Pulmonary artery endothelial cell (primary cell): Measurements from ENCODE around the gene PAWR. TPM values are rescaled to one million over a fixed set of nuclear protein-coding genes. Genes with fewer than 3 reads are reported as not detected.
"Not testable (repeated sequence)": the region's sequence is repeated elsewhere in the genome, so short reads cannot be mapped to it uniquely, and the experiment has no call there.

Experiments
- DNase-seq: peaks from one replicate; pipeline ENCODE4 v3.0.0-alpha.2; 2011; ENCODE audit warnings: low read depth, low spot score
- total RNA-seq: library from RNA; depleted of rRNA; stranded (reverse); fragments of >200 nt; gene quantifications from 2 replicates; pipeline ENCODE4 v1.2.3, GENCODE V29; 2014

Gene PAWR
- total RNA-seq, 1 donor from 2014 or later = 99.3 TPM

GRCh38 chr12:79596719-79597350, 93.9 kb downstream of the PAWR start:
- DNase-seq = no peak

- DNase-seq = no peak
These were observed 95.5 kb downstream of the PAWR start for GRCh38 chr12:79595273-79595672.

- no peak for DNase-seq
These were observed 97.9 kb downstream of the PAWR start for GRCh38 chr12:79592865-79593264.

- no peak for DNase-seq
These were observed 98.8 kb downstream of the PAWR start for GRCh38 chr12:79591988-79592387.

- DNase-seq = no peak
These were observed 100.0 kb downstream of the PAWR start for GRCh38 chr12:79590751-79591150.

GRCh38 chr12:79587368-79587767, 103.4 kb downstream of the PAWR start:
- no peak for DNase-seq

- DNase-seq = no peak
These were observed 105.6 kb downstream of the PAWR start for GRCh38 chr12:79585147-79585546.

GRCh38 chr12:79573820-79574219, 116.9 kb downstream of the PAWR start:
- no peak for DNase-seq

- DNase-seq = no peak
These were observed 121.1 kb downstream of the PAWR start for GRCh38 chr12:79569679-79570078.

GRCh38 chr12:79567175-79567563, 123.6 kb downstream of the PAWR start:
- DNase-seq = no peak

GRCh38 chr12:79566452-79567174, 124.2 kb downstream of the PAWR start:
- peak; percentile 78 for DNase-seq

GRCh38 chr12:79564727-79565350, 125.9 kb downstream of the PAWR start:
- DNase-seq = not testable (repeated sequence)

- DNase-seq = no peak
These were observed 127.6 kb downstream of the PAWR start for GRCh38 chr12:79563021-79563740.

- no peak for DNase-seq
These were observed 129.2 kb downstream of the PAWR start for GRCh38 chr12:79561401-79562132.

- DNase-seq = no peak
These were observed 130.4 kb downstream of the PAWR start for GRCh38 chr12:79560225-79560889.

GRCh38 chr12:79559591-79559990, 131.2 kb downstream of the PAWR start:
- no peak for DNase-seq

GRCh38 chr12:79558924-79559469, 131.8 kb downstream of the PAWR start:
- DNase-seq = no peak

GRCh38 chr12:79557690-79558315, 133.0 kb downstream of the PAWR start:
- DNase-seq = no peak

GRCh38 chr12:79555028-79555925, 135.5 kb downstream of the PAWR start:
- DNase-seq = no peak
